PC-9 (cell line): ENCODE measurements around the gene B4GALT6. TPM values are rescaled to one million over a fixed set of nuclear protein-coding genes. Genes with fewer than 3 reads are reported as not detected.

Experiments used
- BruUV-seq: library from RNA; stranded (reverse); fragments of 400-500 nt; replicated peaks from 2 replicates; lab custom pipeline; 2021; lab: Mats Ljungman, UMichigan
- CTCF ChIA-PET: fragments of 300-600 bp; sonication (Branson Sonifier 250); formaldehyde crosslinking; loops from one replicate; lab custom pipeline; 2022; ENCODE audit warnings: antibody characterized with exemption; lab: Charles Lee
- POLR2A ChIA-PET: fragments of 300-600 bp; sonication (Branson Sonifier 250); formaldehyde crosslinking; loops from one replicate; lab custom pipeline; 2022; ENCODE audit warnings: antibody characterized with exemption; ENCODE audit not compliant: unreplicated experiment; lab: Charles Lee
- DNase-seq, 2 experiments: peaks; one replicate each; pipeline versions ENCODE4 v3.0.0 to v3.0.0-alpha.2; 2015 to 2022; ENCODE audit warnings: mixed read lengths in 1 of 2
- H2AFZ ChIP-seq: fragments of 200-600 bp; sonication (generic); 2 replicates; pipeline ENCODE4 v1.8.1; 2017; ENCODE audit warnings: antibody characterized with exemption
- H3F3A ChIP-seq: fragments of 200-600 bp; sonication (generic); 2 replicates; pipeline ENCODE4 v1.8.1; 2017; ENCODE audit warnings: antibody characterized with exemption, mild to moderate bottlenecking, low read depth; ENCODE audit not compliant: insufficient read depth
- H3K27ac ChIP-seq: fragments of 200-600 bp; sonication (generic); 2 replicates; pipeline ENCODE4 v1.6.1; 2016; ENCODE audit warnings: mixed run types
- H3K27me3 ChIP-seq: fragments of 200-600 bp; sonication (generic); 2 replicates; pipeline ENCODE4 v1.6.1; 2016; ENCODE audit warnings: low read depth, mixed run types; ENCODE audit not compliant: insufficient read depth
- H3K36me3 ChIP-seq: fragments of 200-600 bp; sonication (generic); 2 replicates; pipeline ENCODE4 v1.6.1; 2016; ENCODE audit warnings: low read depth, mixed run types
- H3K4me1 ChIP-seq: fragments of 200-600 bp; sonication (generic); replicated peaks from 2 replicates; pipeline ENCODE4 v1.6.1; 2016; ENCODE audit warnings: mixed run types; ENCODE audit not compliant: insufficient read depth
- H3K4me2 ChIP-seq: fragments of 200-600 bp; sonication (generic); 2 replicates; pipeline ENCODE4 v1.6.1; 2017; ENCODE audit warnings: mixed run types
- H3K4me3 ChIP-seq: fragments of 200-600 bp; sonication (generic); 2 replicates; pipeline ENCODE4 v1.6.1; 2016; ENCODE audit warnings: mixed run types
- H3K79me2 ChIP-seq: fragments of 200-600 bp; sonication (generic); 2 replicates; pipeline ENCODE4 v1.6.1; 2017; ENCODE audit warnings: low read depth, mixed run types
- H3K9me2 ChIP-seq: fragments of 200-600 bp; sonication (generic); 2 replicates; pipeline ENCODE4 v1.8.1; 2017; ENCODE audit warnings: mild to moderate bottlenecking; ENCODE audit not compliant: insufficient read depth
- H3K9me3 ChIP-seq: fragments of 200-600 bp; sonication (generic); 2 replicates; pipeline ENCODE4 v1.8.1; 2016; ENCODE audit warnings: low read depth; ENCODE audit not compliant: insufficient read depth
- H4K20me1 ChIP-seq: fragments of 200-600 bp; sonication (generic); 2 replicates; pipeline ENCODE4 v1.8.1; 2017; ENCODE audit not compliant: insufficient read depth
- CTCF ChIP-seq: fragments of 200-600 bp; sonication (generic); conservative IDR thresholded peaks from 2 replicates; pipeline ENCODE4 v1.6.1; 2017; ENCODE audit warnings: mixed run types, antibody characterized with exemption, mild to moderate bottlenecking, moderate library complexity
- EZH2 ChIP-seq: fragments of 200-600 bp; sonication (generic); IDR thresholded peaks from 2 replicates; pipeline ENCODE4 v1.8.0; 2017; ENCODE audit warnings: antibody characterized with exemption, low read depth
- intact Hi-C: fragments of 100-400 bp; cut with micrococcal nuclease; formaldehyde crosslinking; loops from one replicate; pipeline ENCODE4 v1.10.0; 2022; ENCODE audit not compliant: unreplicated experiment
- total RNA-seq: library from RNA; stranded (reverse); gene quantifications from 2 replicates; pipeline ENCODE4 v1.2.3, GENCODE V29; 2021

Gene B4GALT6
- total RNA-seq, 1 experiment from 2014 or later, result 5.3 TPM

- Histone ChIP-seq H3K9me3 (no peaks in the 10 kb centered on the region), H4K20me1 (no peaks in the 10 kb centered on the region), H3K36me3 (no peaks in the 10 kb centered on the region), H3K9me2 (no peaks in the 10 kb centered on the region), H3K27me3 (no peaks in the 10 kb centered on the region), H3K27ac (no peak overlapping the region), H3K4me1 (0 out of 2 replicates have a peak, but pooled peaks cover 5% of the 10 kb centered on the region), H3K4me2 (no peak overlapping the region), H3F3A (peaks cover 8% of the 10 kb centered on the region; the same call in 1 of the 2 replicates), H3K4me3 (no peak overlapping the region), H3K79me2 (no peaks in the 10 kb centered on the region), H2AFZ (no peak overlapping the region)
- ChIA-PET CTCF (no interaction called here), POLR2A (no interaction called here)
- TF ChIP-seq CTCF (no peak), EZH2 (no peak)
- intact Hi-C loops, result no loop called here
- BruUV-seq, result no TSS peak
- DNase-seq, result peak in 1 of 2 experiments; percentile 60
Observed at GRCh38 chr18:31661965-31662364, 22.4 kb downstream of the B4GALT6 start.

GRCh38 chr18:31660763-31661162, 23.6 kb downstream of the B4GALT6 start:
- no peaks in the 10 kb centered on the region for H4K20me1 ChIP-seq
- DNase-seq, result no peak
- 0 out of 2 replicates have a peak, but pooled peaks cover 4% of the 10 kb centered on the region for H3K4me1 ChIP-seq
- H2AFZ ChIP-seq, result no peak overlapping the region
- H3K79me2 ChIP-seq, result no peaks in the 10 kb centered on the region
- ChIA-PET CTCF (no interaction called here), POLR2A (no interaction called here)
- no peak overlapping the region for H3K4me2 ChIP-seq
- no peaks in the 10 kb centered on the region for H3K27me3 ChIP-seq
- no peak overlapping the region for H3K4me3 ChIP-seq
- BruUV-seq, result no TSS peak
- intact Hi-C loops, result no loop called here
- no peaks in the 10 kb centered on the region for H3K9me3 ChIP-seq
- TF ChIP-seq CTCF, result no peak
- H3K36me3 ChIP-seq, result no peaks in the 10 kb centered on the region
- peaks cover 8% of the 10 kb centered on the region; the same call in 1 of the 2 replicates for H3F3A ChIP-seq
- H3K27ac ChIP-seq, result no peak overlapping the region
- H3K9me2 ChIP-seq, result no peaks in the 10 kb centered on the region

GRCh38 chr18:31659576-31660177, 24.7 kb downstream of the B4GALT6 start:
- ChIA-PET POLR2A (interaction anchor here (0.6 kb wide), 1 partner anchor 10 kb away, joined by 28 read pairs; no protein-coding TSS in a partner anchor), CTCF (interaction anchor here (0.6 kb wide), 1 partner anchor 229 kb away, joined by 4 read pairs; no protein-coding TSS in a partner anchor)
- no peak overlapping the region for H3K4me2 ChIP-seq
- TF ChIP-seq EZH2 (no peak), CTCF (no peak)
- no peaks in the 10 kb centered on the region for H4K20me1 ChIP-seq
- no peaks in the 10 kb centered on the region for H3K9me2 ChIP-seq
- no peaks in the 10 kb centered on the region for H3K27me3 ChIP-seq
- H3K79me2 ChIP-seq, result no peaks in the 10 kb centered on the region
- peaks cover 8% of the 10 kb centered on the region; the same call in 1 of the 2 replicates for H3F3A ChIP-seq
- no peak overlapping the region for H3K27ac ChIP-seq
- 0 out of 2 replicates have a peak, but pooled peaks cover 4% of the 10 kb centered on the region for H3K4me1 ChIP-seq
- H3K4me3 ChIP-seq, result no peak overlapping the region
- H3K36me3 ChIP-seq, result no peaks in the 10 kb centered on the region
- no peak for DNase-seq
- no TSS peak for BruUV-seq
- no peaks in the 10 kb centered on the region for H3K9me3 ChIP-seq
- intact Hi-C loops, result no loop called here
- H2AFZ ChIP-seq, result no peak overlapping the region
